SK-N-SH (cell line): ENCODE results near the gene SMO. TPM values are rescaled to one million over a fixed set of nuclear protein-coding genes. Genes with fewer than 3 reads are reported as not detected.

Experiments
- CTCF ChIA-PET: fragments of 300-600, 350-600 bp; formaldehyde crosslinking; extraction: SDS; loops from one replicate; lab custom pipeline; 2021; lab: Yijun Ruan, JAX
- POLR2A ChIA-PET: fragments of 350-600 bp; sonication (Branson Sonifier 250); formaldehyde crosslinking; extraction: SDS; loops from one replicate; lab custom pipeline; 2020; ENCODE audit warnings: antibody characterized with exemption, inconsistent platforms; lab: Yijun Ruan, JAX
- DNase-seq: peaks from one replicate; pipeline ENCODE4 v3.0.0; 2012
- H2AFZ ChIP-seq: fragments of 200-600 bp; sonication (generic); 2 replicates; pipeline ENCODE4 v1.8.1; 2016; ENCODE audit warnings: antibody characterized with exemption, mild to moderate bottlenecking, low read depth
- H3F3A ChIP-seq: fragments of 200-600 bp; sonication (generic); replicated peaks from 2 replicates; pipeline ENCODE3; 2016; ENCODE audit warnings: antibody characterized with exemption, mild to moderate bottlenecking; ENCODE audit not compliant: insufficient read depth
- H3K27ac ChIP-seq, 2 experiments: fragments of 200-500 bp in 1 of 2; fragments of 200-600 bp in 1 of 2; sonication (Bioruptor generic) in 1 of 2; sonication (generic), shearing (Covaris generic) in 1 of 2; 2 replicates each; pipeline versions ENCODE4 v1.5.1 to v1.6.1; 2014 to 2016; ENCODE audit warnings: low read depth in 2 of 2, inconsistent platforms in 1 of 2, low read length in 1 of 2, mild to moderate bottlenecking in 1 of 2, mixed read lengths in 1 of 2
- H3K27me3 ChIP-seq: fragments of 200-600 bp; sonication (generic), shearing (Covaris generic); 2 replicates; pipeline ENCODE4 v1.6.1; 2016; ENCODE audit warnings: mixed run types; ENCODE audit not compliant: insufficient read depth
- H3K36me3 ChIP-seq, 2 experiments: fragments of 200-500 bp in 1 of 2; fragments of 200-600 bp in 1 of 2; sonication (Bioruptor generic) in 1 of 2; sonication (generic) in 1 of 2; replicated peaks in 1 of 2; 2 replicates each; pipeline versions ENCODE3 to v1.5.1; 2014 to 2016; ENCODE audit warnings: low read length in 1 of 2, mild to moderate bottlenecking in 1 of 2; ENCODE audit not compliant: insufficient read depth in 2 of 2, control insufficient read depth in 1 of 2
- H3K4me1 ChIP-seq, 2 experiments: fragments of 200-500 bp in 1 of 2; fragments of 200-600 bp in 1 of 2; sonication (Bioruptor generic) in 1 of 2; sonication (generic), shearing (Covaris generic) in 1 of 2; 2 replicates each; pipeline versions ENCODE4 v1.5.1 to v1.6.1; 2014 to 2016; ENCODE audit warnings: low read depth in 1 of 2, low read length in 1 of 2, mixed run types in 1 of 2; ENCODE audit not compliant: insufficient read depth in 2 of 2, control insufficient read depth in 1 of 2
- H3K4me2 ChIP-seq: fragments of 200-600 bp; sonication (generic), shearing (Covaris generic); 2 replicates; pipeline ENCODE4 v1.6.1; 2017; ENCODE audit warnings: mixed run types
- H3K4me3 ChIP-seq, 2 experiments: fragments of 200-500 bp in 1 of 2; fragments of 200-600 bp in 1 of 2; sonication (Bioruptor generic) in 1 of 2; sonication (generic), shearing (Covaris generic) in 1 of 2; 2 replicates each; pipeline versions ENCODE4 v1.5.1 to v1.8.1; 2014 to 2016; ENCODE audit warnings: low read depth in 2 of 2, inconsistent platforms in 1 of 2, low read length in 1 of 2, mild to moderate bottlenecking in 1 of 2, mixed read lengths in 1 of 2, moderate library complexity in 1 of 2
- H3K79me2 ChIP-seq: fragments of 200-600 bp; sonication (generic); 2 replicates; pipeline ENCODE4 v1.8.1; 2017; ENCODE audit warnings: mild to moderate bottlenecking; ENCODE audit not compliant: insufficient read depth
- H3K9ac ChIP-seq: fragments of 200-600 bp; sonication (generic); 2 replicates; pipeline ENCODE4 v1.6.1; 2017; ENCODE audit warnings: mixed run types
- H3K9me2 ChIP-seq: fragments of 200-600 bp; sonication (generic); 2 replicates; pipeline ENCODE4 v1.6.1; 2017; ENCODE audit warnings: mixed run types
- H3K9me3 ChIP-seq: fragments of 200-600 bp; sonication (generic); 2 replicates; pipeline ENCODE4 v1.6.1; 2017; ENCODE audit warnings: mixed run types, mild to moderate bottlenecking, moderate library complexity
- H4K20me1 ChIP-seq: fragments of 200-600 bp; sonication (generic); 2 replicates; pipeline ENCODE4 v1.6.1; 2017; ENCODE audit warnings: mild to moderate bottlenecking, mixed run types; ENCODE audit not compliant: insufficient read depth
- ELF1 ChIP-seq: IDR thresholded peaks from 2 replicates; pipeline ENCODE4 v1.4.0; 2012
- EP300 ChIP-seq, 2 experiments: IDR thresholded peaks; 2 replicates each; pipeline versions ENCODE4 v1.4.0 to v1.6.1; 2012; ENCODE audit warnings: borderline replicate concordance in 1 of 2, low read depth in 1 of 2, low read length in 1 of 2
- FOSL2 ChIP-seq: IDR thresholded peaks from 2 replicates; pipeline ENCODE4 v1.4.0; 2012; ENCODE audit warnings: low read depth, mild to moderate bottlenecking, moderate library complexity, borderline replicate concordance
- FOXJ3 ChIP-seq: sonication (generic); formaldehyde crosslinking; IDR thresholded peaks from 2 replicates; pipeline ENCODE4 v1.5.1; 2020; ENCODE audit warnings: mild to moderate bottlenecking, missing genetic modification reagents
- FOXM1 ChIP-seq: IDR thresholded peaks from 2 replicates; pipeline ENCODE4 v1.4.0; 2012; ENCODE audit warnings: low read depth, mild to moderate bottlenecking
- GATA2 ChIP-seq: sonication (generic); formaldehyde crosslinking; IDR thresholded peaks from 2 replicates; pipeline ENCODE4 v1.5.0; 2020; ENCODE audit warnings: mild to moderate bottlenecking, missing genetic modification reagents
- JUND ChIP-seq: IDR thresholded peaks from 2 replicates; pipeline ENCODE4 v1.4.0; 2012
- MEF2A ChIP-seq: IDR thresholded peaks from 2 replicates; pipeline ENCODE4 v1.4.0; 2012; ENCODE audit warnings: low read depth, borderline replicate concordance
- POLR2AphosphoS5 ChIP-seq: IDR thresholded peaks from 2 replicates; pipeline ENCODE4 v1.6.1; 2012; ENCODE audit warnings: low read depth, low read length
- RAD21 ChIP-seq: IDR thresholded peaks from 2 replicates; pipeline ENCODE4 v1.6.1; 2012; ENCODE audit warnings: mild to moderate bottlenecking, low read length
- SMC3 ChIP-seq: IDR thresholded peaks from 2 replicates; pipeline ENCODE4 v1.6.1; 2012; ENCODE audit warnings: low read depth, low read length, improper control_type of control experiment
- TAF1 ChIP-seq: IDR thresholded peaks from 2 replicates; pipeline ENCODE4 v1.6.1; 2012; ENCODE audit warnings: low read depth, mild to moderate bottlenecking, low read length, moderate library complexity, borderline replicate concordance
- TEAD4 ChIP-seq: IDR thresholded peaks from 2 replicates; pipeline ENCODE4 v1.4.0; 2012; ENCODE audit warnings: mild to moderate bottlenecking, borderline replicate concordance; ENCODE audit not compliant: insufficient read depth
- YY1 ChIP-seq: IDR thresholded peaks from 2 replicates; pipeline ENCODE4 v1.4.0; 2012; ENCODE audit warnings: low read depth, mild to moderate bottlenecking
- WGBS: methylation state at CpG from one replicate; pipeline ENCODE4 v1.1.6; 2017; ENCODE audit warnings: low lambda C conversion rate; 5-methylcytosine and 5-hydroxymethylcytosine counted together
- polyA plus RNA-seq, 3 experiments: library from polyadenylated mRNA; depleted of rRNA; stranded (reverse); fragments of >200 nt; gene quantifications; 2 replicates each; pipeline ENCODE4 v1.2.3, GENCODE V29; 2012
- TF ChIP-seq, protein P1 (sequence below): IDR thresholded peaks from 2 replicates; pipeline ENCODE4 v1.4.0; 2012; ENCODE audit warnings: low read depth, borderline replicate concordance
- TF ChIP-seq, protein P2 (sequence below): IDR thresholded peaks from 2 replicates; pipeline ENCODE4; 2012
- TF ChIP-seq, protein P3 (sequence below): IDR thresholded peaks from 2 replicates; pipeline ENCODE4 v1.6.1; 2012; ENCODE audit warnings: mild to moderate bottlenecking, low read depth, low read length, moderate library complexity
- TF ChIP-seq, protein P4 (sequence below): fragments of 150-350 bp; IDR thresholded peaks from 2 replicates; pipeline ENCODE4 v1.6.1; 2017; ENCODE audit warnings: antibody characterized with exemption, low read length, low read depth, borderline replicate concordance

SMO gene
- polyA plus RNA-seq, 1 of the 3 experiments (the other 2 are of a cell fraction) = 37.0 TPM

DNA sequence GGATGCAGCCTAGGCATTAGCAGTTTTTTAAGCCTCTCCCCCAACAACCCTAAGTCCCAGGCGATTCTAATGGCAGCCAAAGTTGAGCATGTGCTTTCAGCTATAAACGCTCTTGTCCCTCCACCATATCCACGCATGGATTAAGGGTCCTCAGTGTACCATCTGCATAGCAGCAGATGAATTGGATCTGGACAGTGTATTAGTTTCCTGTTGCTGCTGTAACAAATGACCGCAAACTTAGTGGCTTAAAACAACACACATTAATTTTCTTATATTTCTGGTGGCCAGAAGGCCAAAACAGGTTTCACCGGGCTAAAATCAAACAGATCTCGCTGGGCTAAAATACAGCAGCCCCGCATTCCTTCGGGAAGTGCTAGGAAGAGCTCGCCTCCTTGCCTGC, 30.8 kb upstream of the SMO start:
- no peaks in the 10 kb centered on the region for H3F3A ChIP-seq
- no peak overlapping the region for H2AFZ ChIP-seq
- TF ChIP-seq TEAD4 (no peak), POLR2AphosphoS5 (no peak), GATA2 (no peak), FOXM1 (no peak), MEF2A (no peak), ELF1 (no peak), SMC3 (no peak), JUND (no peak), RAD21 (no peak)
- TF ChIP-seq, protein P1, sequence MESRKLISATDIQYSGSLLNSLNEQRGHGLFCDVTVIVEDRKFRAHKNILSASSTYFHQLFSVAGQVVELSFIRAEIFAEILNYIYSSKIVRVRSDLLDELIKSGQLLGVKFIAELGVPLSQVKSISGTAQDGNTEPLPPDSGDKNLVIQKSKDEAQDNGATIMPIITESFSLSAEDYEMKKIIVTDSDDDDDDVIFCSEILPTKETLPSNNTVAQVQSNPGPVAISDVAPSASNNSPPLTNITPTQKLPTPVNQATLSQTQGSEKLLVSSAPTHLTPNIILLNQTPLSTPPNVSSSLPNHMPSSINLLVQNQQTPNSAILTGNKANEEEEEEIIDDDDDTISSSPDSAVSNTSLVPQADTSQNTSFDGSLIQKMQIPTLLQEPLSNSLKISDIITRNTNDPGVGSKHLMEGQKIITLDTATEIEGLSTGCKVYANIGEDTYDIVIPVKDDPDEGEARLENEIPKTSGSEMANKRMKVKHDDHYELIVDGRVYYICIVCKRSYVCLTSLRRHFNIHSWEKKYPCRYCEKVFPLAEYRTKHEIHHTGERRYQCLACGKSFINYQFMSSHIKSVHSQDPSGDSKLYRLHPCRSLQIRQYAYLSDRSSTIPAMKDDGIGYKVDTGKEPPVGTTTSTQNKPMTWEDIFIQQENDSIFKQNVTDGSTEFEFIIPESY = no peak
- TF ChIP-seq, protein P2, sequence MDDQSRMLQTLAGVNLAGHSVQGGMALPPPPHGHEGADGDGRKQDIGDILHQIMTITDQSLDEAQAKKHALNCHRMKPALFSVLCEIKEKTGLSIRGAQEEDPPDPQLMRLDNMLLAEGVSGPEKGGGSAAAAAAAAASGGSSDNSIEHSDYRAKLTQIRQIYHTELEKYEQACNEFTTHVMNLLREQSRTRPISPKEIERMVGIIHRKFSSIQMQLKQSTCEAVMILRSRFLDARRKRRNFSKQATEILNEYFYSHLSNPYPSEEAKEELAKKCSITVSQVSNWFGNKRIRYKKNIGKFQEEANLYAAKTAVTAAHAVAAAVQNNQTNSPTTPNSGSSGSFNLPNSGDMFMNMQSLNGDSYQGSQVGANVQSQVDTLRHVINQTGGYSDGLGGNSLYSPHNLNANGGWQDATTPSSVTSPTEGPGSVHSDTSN = no peak
- TF ChIP-seq, protein P3, sequence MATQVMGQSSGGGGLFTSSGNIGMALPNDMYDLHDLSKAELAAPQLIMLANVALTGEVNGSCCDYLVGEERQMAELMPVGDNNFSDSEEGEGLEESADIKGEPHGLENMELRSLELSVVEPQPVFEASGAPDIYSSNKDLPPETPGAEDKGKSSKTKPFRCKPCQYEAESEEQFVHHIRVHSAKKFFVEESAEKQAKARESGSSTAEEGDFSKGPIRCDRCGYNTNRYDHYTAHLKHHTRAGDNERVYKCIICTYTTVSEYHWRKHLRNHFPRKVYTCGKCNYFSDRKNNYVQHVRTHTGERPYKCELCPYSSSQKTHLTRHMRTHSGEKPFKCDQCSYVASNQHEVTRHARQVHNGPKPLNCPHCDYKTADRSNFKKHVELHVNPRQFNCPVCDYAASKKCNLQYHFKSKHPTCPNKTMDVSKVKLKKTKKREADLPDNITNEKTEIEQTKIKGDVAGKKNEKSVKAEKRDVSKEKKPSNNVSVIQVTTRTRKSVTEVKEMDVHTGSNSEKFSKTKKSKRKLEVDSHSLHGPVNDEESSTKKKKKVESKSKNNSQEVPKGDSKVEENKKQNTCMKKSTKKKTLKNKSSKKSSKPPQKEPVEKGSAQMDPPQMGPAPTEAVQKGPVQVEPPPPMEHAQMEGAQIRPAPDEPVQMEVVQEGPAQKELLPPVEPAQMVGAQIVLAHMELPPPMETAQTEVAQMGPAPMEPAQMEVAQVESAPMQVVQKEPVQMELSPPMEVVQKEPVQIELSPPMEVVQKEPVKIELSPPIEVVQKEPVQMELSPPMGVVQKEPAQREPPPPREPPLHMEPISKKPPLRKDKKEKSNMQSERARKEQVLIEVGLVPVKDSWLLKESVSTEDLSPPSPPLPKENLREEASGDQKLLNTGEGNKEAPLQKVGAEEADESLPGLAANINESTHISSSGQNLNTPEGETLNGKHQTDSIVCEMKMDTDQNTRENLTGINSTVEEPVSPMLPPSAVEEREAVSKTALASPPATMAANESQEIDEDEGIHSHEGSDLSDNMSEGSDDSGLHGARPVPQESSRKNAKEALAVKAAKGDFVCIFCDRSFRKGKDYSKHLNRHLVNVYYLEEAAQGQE = no peak
- ChIA-PET POLR2A (no interaction called here), CTCF (interaction anchor here (1.5 to 15.6 kb wide), 4 partner anchors 9 to 186 kb away, joined by 5 to 385 read pairs (median 7); no protein-coding TSS in a partner anchor)
- no peak for DNase-seq
- H3K79me2 ChIP-seq = no peaks in the 10 kb centered on the region
- peaks cover 0 to 10% of the 10 kb centered on the region in 2 experiments; a peak in 1 of 4 replicates for H3K4me1 ChIP-seq
- no peaks in the 10 kb centered on the region for H3K36me3 ChIP-seq
- no peak overlapping the region for H3K4me3 ChIP-seq
- no peak overlapping the region for H3K4me2 ChIP-seq
- H3K27ac ChIP-seq = no peak overlapping the region
- no peaks in the 10 kb centered on the region for H3K9me2 ChIP-seq
- H3K9ac ChIP-seq = no peak overlapping the region
- 90% methylated on average over 9 of the region's 9 CpGs for WGBS
- no peaks in the 10 kb centered on the region for H4K20me1 ChIP-seq
- H3K27me3 ChIP-seq = no peaks in the 10 kb centered on the region
- H3K9me3 ChIP-seq = no peaks in the 10 kb centered on the region

DNA sequence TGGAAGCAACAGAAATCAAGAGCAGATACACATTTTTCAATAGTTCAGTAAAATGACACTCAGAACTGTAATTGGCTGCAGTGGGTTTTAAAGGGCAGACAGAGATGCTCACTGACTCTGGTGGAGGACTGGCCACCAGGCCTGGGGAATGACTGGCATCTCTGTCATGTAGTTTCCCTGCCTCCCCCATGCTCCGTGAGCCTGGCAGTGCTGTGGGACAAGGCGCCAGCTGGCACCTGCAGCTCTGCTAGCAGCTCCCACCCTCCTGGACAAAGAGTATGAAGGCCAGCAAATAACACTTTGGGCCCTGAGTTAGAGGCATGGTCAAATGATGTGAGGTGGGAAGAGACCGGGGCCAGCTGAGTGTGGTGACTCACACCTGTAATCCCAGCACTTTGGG, 28.9 kb upstream of the SMO start:
- Histone ChIP-seq H3K4me3 (no peak overlapping the region), H3K27me3 (no peaks in the 10 kb centered on the region), H3K9me3 (no peaks in the 10 kb centered on the region), H3K79me2 (no peaks in the 10 kb centered on the region), H2AFZ (no peak overlapping the region), H3K4me2 (no peak overlapping the region), H3K9me2 (no peaks in the 10 kb centered on the region), H3K4me1 (peaks cover 0 to 10% of the 10 kb centered on the region in 2 experiments; a peak in 1 of 4 replicates), H3F3A (no peaks in the 10 kb centered on the region), H3K27ac (no peak overlapping the region), H3K9ac (no peak overlapping the region), H4K20me1 (no peaks in the 10 kb centered on the region), H3K36me3 (no peaks in the 10 kb centered on the region)
- ChIA-PET POLR2A (no interaction called here), CTCF (interaction anchor here (0.6 to 15.6 kb wide), 11 partner anchors 9 to 733 kb away, joined by 3 to 385 read pairs (median 6); partner anchors contain the start of gene TSPAN33)
- DNase-seq = no peak
- WGBS = 95% methylated on average over 3 of the region's 3 CpGs
- TF ChIP-seq ELF1 (no peak), RAD21 (no peak), FOXM1 (no peak), GATA2 (no peak), MEF2A (no peak), EP300 (IDR thresholded peaks at IDR 0.05; ENCODE audit: borderline replicate concordance in 1 of 2, low read depth in 1 of 2, low read length in 1 of 2) (no peak), YY1 (no peak), FOXJ3 (CRISPR knock-in tag) (no peak), FOSL2 (no peak), TAF1 (no peak)
- TF ChIP-seq, protein P4, sequence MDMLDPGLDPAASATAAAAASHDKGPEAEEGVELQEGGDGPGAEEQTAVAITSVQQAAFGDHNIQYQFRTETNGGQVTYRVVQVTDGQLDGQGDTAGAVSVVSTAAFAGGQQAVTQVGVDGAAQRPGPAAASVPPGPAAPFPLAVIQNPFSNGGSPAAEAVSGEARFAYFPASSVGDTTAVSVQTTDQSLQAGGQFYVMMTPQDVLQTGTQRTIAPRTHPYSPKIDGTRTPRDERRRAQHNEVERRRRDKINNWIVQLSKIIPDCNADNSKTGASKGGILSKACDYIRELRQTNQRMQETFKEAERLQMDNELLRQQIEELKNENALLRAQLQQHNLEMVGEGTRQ = no peak
- TF ChIP-seq, protein P1 = no peak
